Vagina (tissue), 2 donors: ENCODE results near the gene MPPED1.

Source experiments
- POLR2A ChIP-seq, 2 donors: fragments of 450-650 bp; IDR thresholded peaks; one replicate each; pipeline ENCODE4 v1.6.1; 2017; ENCODE audit warnings: antibody characterized with exemption in 2 of 2, mild to moderate bottlenecking in 2 of 2, moderate library complexity in 2 of 2
- POLR2AphosphoS5 ChIP-seq, 2 donors: sonication (generic); formaldehyde crosslinking; IDR thresholded peaks; one replicate each; pipeline ENCODE4 v1.9.0; 2017; ENCODE audit warnings: antibody characterized with exemption in 2 of 2, mild to moderate bottlenecking in 2 of 2, low read depth in 1 of 2; ENCODE audit not compliant: insufficient read depth in 1 of 2
- TF ChIP-seq, protein P1 (sequence below), 3 experiments: fragments of 450-650 bp in 2 of 3; fragments of 200-600 bp in 1 of 3; sonication (generic) in 1 of 3; IDR thresholded peaks; one replicate each; pipeline ENCODE4 v1.5.1; 2017 to 2019; ENCODE audit warnings: antibody characterized with exemption in 3 of 3, mild to moderate bottlenecking in 2 of 3, moderate library complexity in 2 of 3

DNA sequence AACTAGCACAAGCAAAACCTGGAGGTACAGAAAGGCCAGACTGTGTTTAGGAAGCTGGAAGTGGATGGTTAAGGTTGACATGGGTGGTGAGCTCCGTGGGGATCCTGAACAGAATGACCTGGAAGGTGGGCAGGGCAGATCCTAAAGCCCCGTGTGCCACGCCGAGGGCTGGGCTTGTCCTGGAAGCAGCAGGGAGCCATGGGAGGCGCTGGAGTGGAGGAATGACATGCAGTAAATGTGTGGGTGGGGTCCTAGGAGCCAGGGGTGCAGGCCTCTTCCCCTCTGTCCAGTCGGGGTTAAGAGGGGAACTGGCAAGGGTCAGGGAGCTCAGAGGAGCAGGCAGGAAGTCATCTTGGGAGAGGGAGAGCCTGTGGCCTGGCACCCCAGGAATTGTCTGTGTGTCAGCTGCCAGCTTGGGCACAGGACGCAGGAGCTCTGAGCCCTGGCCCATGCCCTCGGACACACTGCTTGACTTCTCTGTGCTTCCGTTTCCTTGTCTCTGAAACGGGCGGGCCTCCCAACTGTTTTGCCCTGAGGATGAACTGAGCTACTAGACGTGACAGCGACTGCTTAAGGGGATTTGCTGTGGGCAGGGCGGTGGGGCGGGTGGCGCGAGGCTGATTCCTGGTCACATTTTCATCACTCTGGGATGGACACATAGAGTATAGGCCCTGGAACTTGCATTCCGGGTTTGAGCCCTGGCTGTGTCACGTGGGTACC lies 75.7 kb downstream of the MPPED1 start:
- TF ChIP-seq, protein P1, sequence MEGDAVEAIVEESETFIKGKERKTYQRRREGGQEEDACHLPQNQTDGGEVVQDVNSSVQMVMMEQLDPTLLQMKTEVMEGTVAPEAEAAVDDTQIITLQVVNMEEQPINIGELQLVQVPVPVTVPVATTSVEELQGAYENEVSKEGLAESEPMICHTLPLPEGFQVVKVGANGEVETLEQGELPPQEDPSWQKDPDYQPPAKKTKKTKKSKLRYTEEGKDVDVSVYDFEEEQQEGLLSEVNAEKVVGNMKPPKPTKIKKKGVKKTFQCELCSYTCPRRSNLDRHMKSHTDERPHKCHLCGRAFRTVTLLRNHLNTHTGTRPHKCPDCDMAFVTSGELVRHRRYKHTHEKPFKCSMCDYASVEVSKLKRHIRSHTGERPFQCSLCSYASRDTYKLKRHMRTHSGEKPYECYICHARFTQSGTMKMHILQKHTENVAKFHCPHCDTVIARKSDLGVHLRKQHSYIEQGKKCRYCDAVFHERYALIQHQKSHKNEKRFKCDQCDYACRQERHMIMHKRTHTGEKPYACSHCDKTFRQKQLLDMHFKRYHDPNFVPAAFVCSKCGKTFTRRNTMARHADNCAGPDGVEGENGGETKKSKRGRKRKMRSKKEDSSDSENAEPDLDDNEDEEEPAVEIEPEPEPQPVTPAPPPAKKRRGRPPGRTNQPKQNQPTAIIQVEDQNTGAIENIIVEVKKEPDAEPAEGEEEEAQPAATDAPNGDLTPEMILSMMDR (IDR thresholded peaks at IDR 0.05) = no peak
- TF ChIP-seq POLR2AphosphoS5 (IDR thresholded peaks at IDR 0.05; ENCODE audit: insufficient read depth in 1 of 2, low read depth in 1 of 2) (no peak), POLR2A (IDR thresholded peaks at IDR 0.05) (no peak)
